ENCODE measurements around the gene RPF1. TPM values are rescaled to one million over a fixed set of nuclear protein-coding genes. Genes with fewer than 3 reads are reported as not detected.
A peak's percentile ranks its signal among the peaks of the same experiment; 100 is the strongest.

Gene RPF1
- total and polyA plus RNA-seq, 2 of the 4 experiments (the other 2 are of a cell fraction): 28.4 to 30.3 TPM

- TF ChIP-seq SMC3 (IDR thresholded peaks at IDR 0.05; ENCODE audit: low read depth, low read length): no peak
- TF ChIP-seq FOS (IDR thresholded peaks at IDR 0.05; ENCODE audit: low read depth, low read length): no peak
- TF ChIP-seq ELK1 (IDR thresholded peaks at IDR 0.05; ENCODE audit: borderline replicate concordance, low read depth, low read length): no peak
- no peak for TF ChIP-seq MAFK (IDR thresholded peaks at IDR 0.05; ENCODE audit: low read depth, low read length)
- TF ChIP-seq MXI1 (IDR thresholded peaks at IDR 0.05; ENCODE audit: borderline replicate concordance, low read depth, low read length): no peak
- no peak for TF ChIP-seq USF2 (IDR thresholded peaks at IDR 0.05; ENCODE audit: low read depth, low read length)
- TF ChIP-seq CHD1 (IDR thresholded peaks at IDR 0.05; ENCODE audit: low read depth, low read length): no peak
- TF ChIP-seq POLR2A (IDR thresholded peaks at IDR 0.05; ENCODE audit: low read depth, low read length): no peak
- TF ChIP-seq BHLHE40 (IDR thresholded peaks at IDR 0.05; ENCODE audit: low read depth, low read length): no peak
- TF ChIP-seq CEBPB (IDR thresholded peaks at IDR 0.05; ENCODE audit: low read depth, low read length): no peak
- no peak for TF ChIP-seq RAD21 (IDR thresholded peaks at IDR 0.05; ENCODE audit: low read length)
- TF ChIP-seq NFE2L2 (IDR thresholded peaks at IDR 0.05; ENCODE audit: low read depth, low read length): no peak
- TF ChIP-seq MAZ (IDR thresholded peaks at IDR 0.05; ENCODE audit: borderline replicate concordance, low read depth, low read length): no peak
- H2AFZ ChIP-seq (replicated peaks; ENCODE audit: low read length, poor library complexity): no peak overlapping the region
- H2BK15ac ChIP-seq (ENCODE audit: low read depth, low read length): no peak overlapping the region
- no peaks in the 10 kb centered on the region; the same call in 1 of the 2 replicates for H3K4me1 ChIP-seq (ENCODE audit: control insufficient read depth, insufficient read depth, low read length)
- intact Hi-C loops (cut with micrococcal nuclease) (loop anchor here (5.0 kb wide), 3 partner anchors 57 to 357 kb away; no protein-coding TSS in a partner anchor), in situ Hi-C loops (cut with MboI; ENCODE audit: low sequenced_read_pairs) (loop anchor here (5.0 to 25.0 kb wide), 3 partner anchors 287 to 509 kb away; no protein-coding TSS in a partner anchor), dilution Hi-C loops (cut with HindIII; ENCODE audit: low sequenced_read_pairs, unreplicated experiment) (loop anchor here (25.0 kb wide), 1 partner anchor 297 kb away; the partner anchor contains the start of gene PRKACB)
- no peaks in the 10 kb centered on the region for H3K36me3 ChIP-seq (ENCODE audit: control insufficient read depth, insufficient read depth, low read length)
- no peak for DNase-seq
- H3K4me3 ChIP-seq (ENCODE audit: insufficient read depth, low read depth, low read length): no peak overlapping the region
- H3K14ac ChIP-seq (replicated peaks; ENCODE audit: low read depth, low read length): no peak overlapping the region
- no peak overlapping the region; the same call in 1 of the 2 replicates for H3K4me2 ChIP-seq (ENCODE audit: low read depth, low read length)
- no peak overlapping the region for H3K4ac ChIP-seq (ENCODE audit: low read depth, low read length)
- H4K5ac ChIP-seq (ENCODE audit: low read depth, low read length): peak overlapping the region; percentile 44; the same call in 1 of the 2 replicates
- peak overlapping the region; percentile 13; the same call in 1 of the 2 replicates for H2BK120ac ChIP-seq (ENCODE audit: low read depth, low read length)
- H2AK9ac ChIP-seq (replicated peaks; ENCODE audit: low read depth, low read length, poor library complexity): no peak overlapping the region
- POLR2A ChIA-PET (ENCODE audit: unreplicated experiment): no interaction called here
- H2BK5ac ChIP-seq (ENCODE audit: low read depth, low read length, poor library complexity, severe bottlenecking): peak overlapping the region; percentile 31
- H3K56ac ChIP-seq (ENCODE audit: extremely low read depth, insufficient read depth, low read length): no peak overlapping the region
- CTCF ChIA-PET: interaction anchor here (0.9 to 1.4 kb wide), 3 partner anchors 182 to 293 kb away, joined by 3 to 5 read pairs (median 4); no protein-coding TSS in a partner anchor
- no peak overlapping the region for H3K27ac ChIP-seq (ENCODE audit: insufficient read depth, low read length)
- no peaks in the 10 kb centered on the region for H4K20me1 ChIP-seq (ENCODE audit: insufficient read depth, low read length)
- BruUV-seq (replicated peaks): no TSS peak
- no peaks in the 10 kb centered on the region for H3K27me3 ChIP-seq (ENCODE audit: control insufficient read depth, insufficient read depth, low read length)
- H3K9ac ChIP-seq (ENCODE audit: low read depth, low read length): no peak overlapping the region
- no peak overlapping the region for H2AK5ac ChIP-seq (ENCODE audit: low read depth, low read length)
- no peak overlapping the region for H2BK20ac ChIP-seq (ENCODE audit: low read depth, low read length)
- H3K23ac ChIP-seq (ENCODE audit: low read depth, low read length): no peak overlapping the region
- H4K91ac ChIP-seq (ENCODE audit: insufficient read depth, low read depth, low read length): no peak overlapping the region
- H3K18ac ChIP-seq (ENCODE audit: low read depth, low read length): no peak overlapping the region
- WGBS, 2 experiments (ENCODE audit: extremely low coverage in 2 of 2, insufficient read length in 1 of 2): no CpG with 5 or more reads among the region's 6 CpGs
- 0 out of 4 replicates have a peak overlapping the region, but pooled peaks of 1 of the 2 experiments have one; percentile 11 for H4K8ac ChIP-seq (ENCODE audit: low read depth in 2 of 2, low read length in 2 of 2)
- no peaks in the 10 kb centered on the region for H3K9me1 ChIP-seq (ENCODE audit: insufficient read depth, low read length)
- H3K9me3 ChIP-seq (ENCODE audit: control insufficient read depth, insufficient read depth, low read length): peaks cover 2% of the 10 kb centered on the region
- no peaks in the 10 kb centered on the region for H3K79me1 ChIP-seq (ENCODE audit: low read depth in 1 of 2, low read length in 2 of 2)
- ATAC-seq (ENCODE audit: low read depth): no peak; the same call in 1 of the 2 replicates
Observed at GRCh38 chr1:84434081-84434769, 44.8 kb upstream of the RPF1 start.

Measured in IMR-90 (cell line).